SJCRH30 (cell line): ENCODE results near the gene KRTAP9-4. TPM values are rescaled to one million over a fixed set of nuclear protein-coding genes. Genes with fewer than 3 reads are reported as not detected.

ENCODE experiments used
- DNase-seq, 2 experiments: peaks; one replicate each; pipeline ENCODE4 v3.0.0-alpha.2; 2015 to 2020
- H3K27ac ChIP-seq: fragments of 250-450 bp; sonication (Bioruptor Pico); 2 replicates; pipeline ENCODE4 v1.5.1; 2020; ENCODE audit warnings: mild to moderate bottlenecking, moderate library complexity
- H3K27me3 ChIP-seq: fragments of 250-450 bp; sonication (Bioruptor Pico); 2 replicates; pipeline ENCODE4 v1.5.1; 2020; ENCODE audit warnings: mild to moderate bottlenecking, moderate library complexity
- H3K36me3 ChIP-seq: fragments of 250-450 bp; sonication (Bioruptor Pico); 2 replicates; pipeline ENCODE4 v1.5.1; 2020; ENCODE audit warnings: mild to moderate bottlenecking, moderate library complexity
- H3K4me1 ChIP-seq: fragments of 250-450 bp; sonication (Bioruptor Pico); 2 replicates; pipeline ENCODE4 v1.5.1; 2020; ENCODE audit warnings: mild to moderate bottlenecking, moderate library complexity
- H3K4me3 ChIP-seq: fragments of 250-450 bp; sonication (Bioruptor Pico); 2 replicates; pipeline ENCODE4 v1.5.1; 2020; ENCODE audit warnings: mild to moderate bottlenecking, moderate library complexity
- H3K9me3 ChIP-seq: fragments of 250-450 bp; sonication (Bioruptor Pico); replicated peaks from 2 replicates; pipeline ENCODE4 v1.5.1; 2020; ENCODE audit warnings: mild to moderate bottlenecking, moderate library complexity
- total RNA-seq: library from RNA; depleted of rRNA; stranded (reverse); fragments of >200 nt; shearing (Covaris generic); gene quantifications from 2 replicates; pipeline ENCODE4 v1.2.3, GENCODE V29; 2014; rRNA removed

Gene KRTAP9-4
- total RNA-seq, 1 experiment from 2014 or later = 0.10 TPM

GRCh38 chr17:41294016-41294415 lies 44.5 kb downstream of the KRTAP9-4 start:
- Histone ChIP-seq H3K4me1 (no peaks in the 10 kb centered on the region), H3K4me3 (no peak overlapping the region), H3K27me3 (no peaks in the 10 kb centered on the region), H3K36me3 (no peaks in the 10 kb centered on the region), H3K9me3 (no peaks in the 10 kb centered on the region), H3K27ac (no peak overlapping the region)
- DNase-seq = no peak

- H3K36me3 ChIP-seq = no peaks in the 10 kb centered on the region
- no peaks in the 10 kb centered on the region for H3K9me3 ChIP-seq
- no peaks in the 10 kb centered on the region for H3K4me1 ChIP-seq
- no peak for DNase-seq
- no peak overlapping the region for H3K27ac ChIP-seq
- H3K4me3 ChIP-seq = no peak overlapping the region
- no peaks in the 10 kb centered on the region for H3K27me3 ChIP-seq
Observed at GRCh38 chr17:41296846-41297245, 47.4 kb downstream of the KRTAP9-4 start.

- H3K27me3 ChIP-seq = no peaks in the 10 kb centered on the region
- H3K36me3 ChIP-seq = no peaks in the 10 kb centered on the region
- H3K4me1 ChIP-seq = no peaks in the 10 kb centered on the region
- no peak for DNase-seq
- H3K4me3 ChIP-seq = no peak overlapping the region
- no peak overlapping the region for H3K27ac ChIP-seq
- H3K9me3 ChIP-seq = no peaks in the 10 kb centered on the region
Observed at GRCh38 chr17:41298458-41299135, 49.1 kb downstream of the KRTAP9-4 start.

Other genes with a start within 250 kb of the KRTAP9-4 start
- gene KRTAP3-2, start 249.8 kb upstream of the KRTAP9-4 start, total RNA-seq = not detected in 2 replicates
- gene KRTAP3-1, start 240.6 kb upstream of the KRTAP9-4 start, total RNA-seq = not detected in 2 replicates
- gene KRTAP1-5, start 222.5 kb upstream of the KRTAP9-4 start, total RNA-seq = not detected in 2 replicates
- gene KRTAP1-4, start 219.5 kb upstream of the KRTAP9-4 start, total RNA-seq = not detected in 2 replicates
- not detected in 2 replicates for gene KRTAP1-3, start 214.8 kb upstream of the KRTAP9-4 start, total RNA-seq
- not detected in 2 replicates for gene KRTAP1-1, start 208.2 kb upstream of the KRTAP9-4 start, total RNA-seq
- not detected in 2 replicates for gene KRTAP2-1, start 202.4 kb upstream of the KRTAP9-4 start, total RNA-seq
- gene KRTAP2-2, start 194.5 kb upstream of the KRTAP9-4 start, total RNA-seq = not detected in 2 replicates
- not detected in 2 replicates for gene KRTAP2-3, start 189.6 kb upstream of the KRTAP9-4 start, total RNA-seq
- not detected in 2 replicates for gene KRTAP2-4, start 183.8 kb upstream of the KRTAP9-4 start, total RNA-seq
- 0.18 TPM in 1 of 2 replicates, not detected in the other for gene KRTAP4-7, start 165.5 kb upstream of the KRTAP9-4 start, total RNA-seq
- not detected in 2 replicates for gene KRTAP4-8, start 151.5 kb upstream of the KRTAP9-4 start, total RNA-seq
- gene KRTAP4-16, start 147.5 kb upstream of the KRTAP9-4 start, total RNA-seq = not detected in 2 replicates
- not detected in 2 replicates for gene KRTAP4-9, start 144.3 kb upstream of the KRTAP9-4 start, total RNA-seq
- not detected in 2 replicates for gene KRTAP4-11, start 131.3 kb upstream of the KRTAP9-4 start, total RNA-seq
- gene KRTAP4-12, start 125.5 kb upstream of the KRTAP9-4 start, total RNA-seq = 0.22 TPM in 1 of 2 replicates, not detected in the other
- gene KRTAP4-6, start 109.1 kb upstream of the KRTAP9-4 start, total RNA-seq = not detected in 2 replicates
- gene KRTAP4-5, start 99.9 kb upstream of the KRTAP9-4 start, total RNA-seq = not detected in 2 replicates
- not detected in 2 replicates for gene KRTAP4-4, start 88.9 kb upstream of the KRTAP9-4 start, total RNA-seq
- gene KRTAP4-3, start 81.5 kb upstream of the KRTAP9-4 start, total RNA-seq = not detected in 2 replicates
- gene KRTAP4-2, start 71.5 kb upstream of the KRTAP9-4 start, total RNA-seq = 0.14 TPM in 1 of 2 replicates, not detected in the other
- not detected in 2 replicates for gene KRTAP4-1, start 64.8 kb upstream of the KRTAP9-4 start, total RNA-seq
- not detected in 2 replicates for gene KRTAP9-1, start 59.8 kb upstream of the KRTAP9-4 start, total RNA-seq
- not detected in 2 replicates for gene KRTAP9-2, start 23.0 kb upstream of the KRTAP9-4 start, total RNA-seq
- not detected in 2 replicates for gene KRTAP9-3, start 17.2 kb upstream of the KRTAP9-4 start, total RNA-seq
- not detected in 2 replicates for gene KRTAP9-8, start 11.7 kb upstream of the KRTAP9-4 start, total RNA-seq
- not detected in 2 replicates for gene KRTAP9-9, start 5.7 kb downstream of the KRTAP9-4 start, total RNA-seq
- gene KRTAP9-6, start 15.7 kb downstream of the KRTAP9-4 start, total RNA-seq = not detected in 2 replicates
- not detected in 2 replicates for gene KRTAP9-7, start 26.0 kb downstream of the KRTAP9-4 start, total RNA-seq
- not detected in 2 replicates for gene KRTAP29-1, start 53.2 kb downstream of the KRTAP9-4 start, total RNA-seq
- gene KRTAP16-1, start 59.6 kb downstream of the KRTAP9-4 start, total RNA-seq = not detected in 2 replicates
- not detected in 2 replicates for gene KRTAP17-1, start 66.0 kb downstream of the KRTAP9-4 start, total RNA-seq
- not detected in 2 replicates for gene KRT33A, start 101.1 kb downstream of the KRTAP9-4 start, total RNA-seq
- not detected in 2 replicates for gene KRT33B, start 120.1 kb downstream of the KRTAP9-4 start, total RNA-seq
- 0.08 TPM in 1 of 2 replicates, not detected in the other for gene KRT34, start 132.6 kb downstream of the KRTAP9-4 start, total RNA-seq
- gene KRT31, start 147.9 kb downstream of the KRTAP9-4 start, total RNA-seq = 0.08 TPM in 1 of 2 replicates, not detected in the other
- not detected in 2 replicates for gene KRT37, start 174.9 kb downstream of the KRTAP9-4 start, total RNA-seq
- not detected in 2 replicates for gene KRT38, start 191.3 kb downstream of the KRTAP9-4 start, total RNA-seq
- not detected in 2 replicates for gene KRT32, start 217.7 kb downstream of the KRTAP9-4 start, total RNA-seq
- gene KRT35, start 231.5 kb downstream of the KRTAP9-4 start, total RNA-seq = not detected in 2 replicates
- gene KRT36, start 240.2 kb downstream of the KRTAP9-4 start, total RNA-seq = not detected in 2 replicates